Heart left ventricle (tissue), 13 donors: Measurements from ENCODE around the gene LMBR1.

ENCODE experiments used
- POLR2A ChIP-seq, 2 donors: fragments of 450-650 bp; IDR thresholded peaks; one replicate each; pipeline ENCODE4 v1.6.1; 2017; ENCODE audit warnings: antibody characterized with exemption in 2 of 2, mild to moderate bottlenecking in 2 of 2, moderate library complexity in 2 of 2
- TF ChIP-seq, protein P1 (sequence below), 12 donors: fragments of 200-600 bp; sonication (generic) in 4 of 12; IDR thresholded peaks; one replicate each; pipeline versions ENCODE4 v1.5.0 to v1.8.0; 2018 to 2022; ENCODE audit warnings: antibody characterized with exemption in 12 of 12, mild to moderate bottlenecking in 5 of 12
- donor health status: ischemic (EF 13 %, LVEDD 7.1; RV severe dilation, severe dysfunction).
- donor health status: DM: no; HTN: yes; CAD: no.
- donor health status: DM: no; HTN: no; CAD: no.
- donor health status: ischemic (EF 25% LVEDD 6.9; RV normal size, moderate dysfunction).
- donor health status: ischemic (EF 25% LVEDD 5.7; RV mildly dilated, moderate dysfunction).
- donor health status: ischemic (EF 35%, LVEDD 5.7; RV mildly dilated, moderate dysfunction).
- donor health status: nonischemic (EF 11% LVEDD 7.7; RV severe dilation, severe dysfunction).
- donor health status: DM: yes; HTN: yes; CAD: no.
- donor health status: PGD.
- donor health status: ischemic (EF 29% LVEDD 5.4; RV normal size, mild dysfunction).
- donor health status: nonischemic (EF 23%, LVEDD 6.1; RV moderate dilation, normal function).

DNA sequence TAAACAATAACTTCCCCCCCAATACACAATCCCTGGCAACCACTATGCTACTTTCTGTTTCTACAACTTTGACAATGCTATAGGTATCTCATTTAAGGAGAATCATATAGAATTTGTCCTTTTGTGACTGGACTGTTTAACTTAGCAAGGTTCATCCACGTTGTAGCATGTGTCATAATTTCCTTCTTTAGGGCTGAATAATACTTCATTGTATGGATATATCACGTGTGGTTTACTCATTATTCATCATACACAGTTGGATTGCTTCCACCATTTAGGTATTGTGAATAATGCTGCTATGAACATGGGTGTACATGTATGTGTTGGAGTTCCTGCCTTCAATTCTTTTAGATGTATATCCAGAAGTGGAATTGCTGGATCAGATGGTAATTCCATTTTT, 111.0 kb downstream of the LMBR1 start:
- TF ChIP-seq, protein P1, sequence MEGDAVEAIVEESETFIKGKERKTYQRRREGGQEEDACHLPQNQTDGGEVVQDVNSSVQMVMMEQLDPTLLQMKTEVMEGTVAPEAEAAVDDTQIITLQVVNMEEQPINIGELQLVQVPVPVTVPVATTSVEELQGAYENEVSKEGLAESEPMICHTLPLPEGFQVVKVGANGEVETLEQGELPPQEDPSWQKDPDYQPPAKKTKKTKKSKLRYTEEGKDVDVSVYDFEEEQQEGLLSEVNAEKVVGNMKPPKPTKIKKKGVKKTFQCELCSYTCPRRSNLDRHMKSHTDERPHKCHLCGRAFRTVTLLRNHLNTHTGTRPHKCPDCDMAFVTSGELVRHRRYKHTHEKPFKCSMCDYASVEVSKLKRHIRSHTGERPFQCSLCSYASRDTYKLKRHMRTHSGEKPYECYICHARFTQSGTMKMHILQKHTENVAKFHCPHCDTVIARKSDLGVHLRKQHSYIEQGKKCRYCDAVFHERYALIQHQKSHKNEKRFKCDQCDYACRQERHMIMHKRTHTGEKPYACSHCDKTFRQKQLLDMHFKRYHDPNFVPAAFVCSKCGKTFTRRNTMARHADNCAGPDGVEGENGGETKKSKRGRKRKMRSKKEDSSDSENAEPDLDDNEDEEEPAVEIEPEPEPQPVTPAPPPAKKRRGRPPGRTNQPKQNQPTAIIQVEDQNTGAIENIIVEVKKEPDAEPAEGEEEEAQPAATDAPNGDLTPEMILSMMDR (IDR thresholded peaks at IDR 0.05), result no peak
- TF ChIP-seq POLR2A (IDR thresholded peaks at IDR 0.05), result no peak
